ENCODE data around the gene TLR1. TPM values are rescaled to one million over a fixed set of nuclear protein-coding genes. Genes with fewer than 3 reads are reported as not detected.

Gene TLR1
- total and polyA plus RNA-seq, 2 donors (not counting 1 experiment from before 2014, with no cell fraction given) = 23.4 to 50.8 TPM

- H3K4me1 Mint-ChIP-seq = peaks cover 42% of the 10 kb centered on the region
- ATAC-seq (ENCODE audit: low read depth) = no peak
- no CpG with 5 or more reads among the region's 2 CpGs for WGBS (ENCODE audit: insufficient coverage)
- H3K27ac Mint-ChIP-seq = peak overlapping the region; percentile 72
- H3K4me1 ChIP-seq (ENCODE audit: control insufficient read depth in 2 of 2, insufficient read depth in 2 of 2, low read length in 2 of 2) = peaks cover 12 to 13% of the 10 kb centered on the region in 2 donors
- no peaks in the 10 kb centered on the region for H3K27me3 Mint-ChIP-seq
- no peak for DNase-seq
- peaks cover 14% of the 10 kb centered on the region for H3K9me3 Mint-ChIP-seq (ENCODE audit: insufficient read depth)
- H3K27ac ChIP-seq (ENCODE audit: low read length in 2 of 2) = peak overlapping the region in 1 of 2 donors; percentile 49
- H4K20me1 ChIP-seq (ENCODE audit: control insufficient read depth, insufficient read depth, low read length, poor library complexity, severe bottlenecking) = no peaks in the 10 kb centered on the region
- intact Hi-C loops (cut with micrococcal nuclease) = no loop called here
- peaks cover 7 to 35% (median 18%) of the 10 kb centered on the region in 3 donors for H3K9me3 ChIP-seq (ENCODE audit: control extremely low read depth in 1 of 3, control insufficient read depth in 2 of 3, insufficient read depth in 1 of 3, low read length in 2 of 3)
- POLR2A ChIA-PET = no interaction called here
- H3K9ac ChIP-seq (ENCODE audit: low read length) = no peak overlapping the region
- TF ChIP-seq CTCF (IDR thresholded peaks at IDR 0.05) (no peak), EZH2 (IDR thresholded peaks at IDR 0.05; ENCODE audit: borderline replicate concordance, insufficient read depth, low read depth, low read length, poor library complexity, severe bottlenecking) (no peak)
- peaks cover 92% of the 10 kb centered on the region for H3K79me2 ChIP-seq (ENCODE audit: control insufficient read depth, insufficient read depth, low read length)
- peaks cover 0 to 35% of the 10 kb centered on the region in 2 experiments for H3K36me3 ChIP-seq (replicated peaks in 1 of 2; ENCODE audit: control extremely low read depth in 1 of 2, control insufficient read depth in 1 of 2, extremely low read depth in 1 of 2, insufficient read depth in 2 of 2, low read length in 1 of 2)
- no peak overlapping the region for H2AFZ ChIP-seq (ENCODE audit: insufficient read depth, low read depth, low read length, poor library complexity, severe bottlenecking)
- no peak overlapping the region for H3K4me3 ChIP-seq (ENCODE audit: control extremely low read depth in 1 of 5, extremely low read depth in 1 of 5, insufficient read depth in 1 of 5, low read depth in 2 of 5, low read length in 4 of 5)
- no peak overlapping the region for H3K4me2 ChIP-seq (replicated peaks; ENCODE audit: low read depth, low read length, poor library complexity, severe bottlenecking)
- CTCF ChIA-PET = interaction anchor here (0.6 kb wide), 1 partner anchor 78 kb away, joined by 3 read pairs; no protein-coding TSS in a partner anchor
- H3K27me3 ChIP-seq (replicated peaks in 1 of 4; ENCODE audit: control extremely low read depth in 1 of 4, control insufficient read depth in 3 of 4, insufficient read depth in 4 of 4, low read length in 3 of 4) = no peaks in the 10 kb centered on the region
- peak overlapping the region; percentile 56 for H3K4me3 Mint-ChIP-seq
Measured at GRCh38 chr4:38837849-38838248, 33.3 kb upstream of the TLR1 start.

- TF ChIP-seq CTCF (IDR thresholded peaks at IDR 0.05) = no peak
- TF ChIP-seq EZH2 (IDR thresholded peaks at IDR 0.05; ENCODE audit: borderline replicate concordance, insufficient read depth, low read depth, low read length, poor library complexity, severe bottlenecking) = no peak
- Mint-ChIP-seq H3K27me3 (no peaks in the 10 kb centered on the region), H3K4me3 (peak overlapping the region; percentile 56), H3K9me3 (ENCODE audit: insufficient read depth) (peaks cover 14% of the 10 kb centered on the region), H3K27ac (peak overlapping the region; percentile 72), H3K4me1 (peaks cover 43% of the 10 kb centered on the region)
- Histone ChIP-seq H3K4me2 (replicated peaks; ENCODE audit: low read depth, low read length, poor library complexity, severe bottlenecking) (no peak overlapping the region), H3K9me3 (ENCODE audit: control extremely low read depth in 1 of 3, control insufficient read depth in 2 of 3, insufficient read depth in 1 of 3, low read length in 2 of 3) (peaks cover 7 to 35% (median 23%) of the 10 kb centered on the region in 3 donors), H4K20me1 (ENCODE audit: control insufficient read depth, insufficient read depth, low read length, poor library complexity, severe bottlenecking) (peaks cover 4% of the 10 kb centered on the region), H3K36me3 (replicated peaks in 1 of 2; ENCODE audit: control extremely low read depth in 1 of 2, control insufficient read depth in 1 of 2, extremely low read depth in 1 of 2, insufficient read depth in 2 of 2, low read length in 1 of 2) (peaks cover under 1 to 34% of the 10 kb centered on the region in 2 experiments), H3K27me3 (replicated peaks in 1 of 4; ENCODE audit: control extremely low read depth in 1 of 4, control insufficient read depth in 3 of 4, insufficient read depth in 4 of 4, low read length in 3 of 4) (no peaks in the 10 kb centered on the region), H3K27ac (ENCODE audit: low read length in 2 of 2) (peak overlapping the region in 1 of 2 donors; percentile 49), H3K79me2 (ENCODE audit: control insufficient read depth, insufficient read depth, low read length) (peaks cover 92% of the 10 kb centered on the region), H3K9ac (ENCODE audit: low read length) (no peak overlapping the region), H3K4me3 (ENCODE audit: control extremely low read depth in 1 of 5, extremely low read depth in 1 of 5, insufficient read depth in 1 of 5, low read depth in 2 of 5, low read length in 4 of 5) (no peak overlapping the region), H3K4me1 (ENCODE audit: control insufficient read depth in 2 of 2, insufficient read depth in 2 of 2, low read length in 2 of 2) (peaks cover 14 to 18% of the 10 kb centered on the region in 2 donors), H2AFZ (ENCODE audit: insufficient read depth, low read depth, low read length, poor library complexity, severe bottlenecking) (no peak overlapping the region)
- ChIA-PET CTCF (interaction anchor here (1.7 kb wide), 1 partner anchor 18 kb away, joined by 8 read pairs; the partner anchor contains the start of gene TLR6), POLR2A (no interaction called here)
- no peak for ATAC-seq (ENCODE audit: low read depth)
- no peak for DNase-seq
- intact Hi-C loops (cut with micrococcal nuclease) = no loop called here
Measured at GRCh38 chr4:38837334-38837733, 32.7 kb upstream of the TLR1 start.

All from B cell (primary cell).